Measurements from ENCODE around the gene MAN1C1.
A peak's percentile ranks its signal among the peaks of the same experiment; 100 is the strongest.

The MAN1C1 gene

GRCh38 chr1:25774206-25774803, 157.7 kb downstream of the MAN1C1 start:
- no peak for DNase-seq (ENCODE audit: low read depth in 1 of 2, low spot score in 1 of 2)

- peak; percentile 58 to 65 for DNase-seq (ENCODE audit: low read depth in 1 of 2, low spot score in 1 of 2)
These were observed 158.6 kb downstream of the MAN1C1 start for GRCh38 chr1:25774921-25775771.

- no peak for DNase-seq (ENCODE audit: low read depth in 1 of 2, low spot score in 1 of 2)
These were observed 162.8 kb downstream of the MAN1C1 start for GRCh38 chr1:25779388-25779787.

GRCh38 chr1:25779894-25780293, 163.3 kb downstream of the MAN1C1 start:
- DNase-seq (ENCODE audit: low read depth in 1 of 2, low spot score in 1 of 2), result no peak

- DNase-seq (ENCODE audit: low read depth in 1 of 2, low spot score in 1 of 2), result no peak
These were observed 163.9 kb downstream of the MAN1C1 start for GRCh38 chr1:25780318-25781129.

GRCh38 chr1:25781130-25781433, 164.5 kb downstream of the MAN1C1 start:
- DNase-seq (ENCODE audit: low read depth in 1 of 2, low spot score in 1 of 2), result no peak

- no peak for DNase-seq (ENCODE audit: low read depth in 1 of 2, low spot score in 1 of 2)
These were observed 166.1 kb downstream of the MAN1C1 start for GRCh38 chr1:25782608-25783201.

GRCh38 chr1:25784575-25785051, 168.0 kb downstream of the MAN1C1 start:
- no peak for DNase-seq (ENCODE audit: low read depth in 1 of 2, low spot score in 1 of 2)

GRCh38 chr1:25785333-25786067, 168.9 kb downstream of the MAN1C1 start:
- DNase-seq (ENCODE audit: low read depth in 1 of 2, low spot score in 1 of 2), result no peak

- DNase-seq (ENCODE audit: low read depth in 1 of 2, low spot score in 1 of 2), result no peak
These were observed 170.5 kb downstream of the MAN1C1 start for GRCh38 chr1:25786887-25787759.

GRCh38 chr1:25787760-25788166, 171.2 kb downstream of the MAN1C1 start:
- DNase-seq (ENCODE audit: low read depth in 1 of 2, low spot score in 1 of 2), result no peak

- DNase-seq (ENCODE audit: low read depth in 1 of 2, low spot score in 1 of 2), result no peak
These were observed 173.9 kb downstream of the MAN1C1 start for GRCh38 chr1:25790472-25790871.

GRCh38 chr1:25792115-25792514, 175.5 kb downstream of the MAN1C1 start:
- no peak for DNase-seq (ENCODE audit: low read depth in 1 of 2, low spot score in 1 of 2)

- no peak for DNase-seq (ENCODE audit: low read depth in 1 of 2, low spot score in 1 of 2)
These were observed 177.1 kb downstream of the MAN1C1 start for GRCh38 chr1:25793585-25794170.

GRCh38 chr1:25794325-25794724, 177.7 kb downstream of the MAN1C1 start:
- DNase-seq (ENCODE audit: low read depth in 1 of 2, low spot score in 1 of 2), result no peak

- no peak for DNase-seq (ENCODE audit: low read depth in 1 of 2, low spot score in 1 of 2)
These were observed 178.6 kb downstream of the MAN1C1 start for GRCh38 chr1:25795211-25795610.

- DNase-seq (ENCODE audit: low read depth in 1 of 2, low spot score in 1 of 2), result no peak
These were observed 179.6 kb downstream of the MAN1C1 start for GRCh38 chr1:25795946-25796810.

GRCh38 chr1:25796811-25797458, 180.3 kb downstream of the MAN1C1 start:
- DNase-seq (ENCODE audit: low read depth in 1 of 2, low spot score in 1 of 2), result peak; percentile 68 to 75
